CD14-positive monocyte (primary cell): ENCODE measurements around the gene SRRD. TPM values are rescaled to one million over a fixed set of nuclear protein-coding genes. Genes with fewer than 3 reads are reported as not detected.

ENCODE experiments used
- DNase-seq, 3 donors: peaks; one replicate each; pipeline ENCODE4 v3.0.0-alpha.2; 2011 to 2022
- H2AFZ ChIP-seq: 2 replicates; pipeline ENCODE4 v1.6.0; 2012; ENCODE audit warnings: mild to moderate bottlenecking, low read depth, low read length, inconsistent platforms; ENCODE audit not compliant: insufficient read depth, poor library complexity, severe bottlenecking
- H3K27ac ChIP-seq, 2 donors: 1 replicate in 1 of 2; 2 replicates in 1 of 2; pipeline ENCODE4 v1.5.1; 2012 to 2013; ENCODE audit warnings: low read length in 2 of 2, control low read depth in 1 of 2, inconsistent platforms in 1 of 2, low read depth in 1 of 2, mild to moderate bottlenecking in 1 of 2
- H3K27me3 ChIP-seq, 2 donors: one replicate each; pipeline versions ENCODE4 v1.6.0 to v1.6.1; 2011 to 2013; ENCODE audit warnings: low read length in 2 of 2; ENCODE audit not compliant: control insufficient read depth in 2 of 2, insufficient read depth in 2 of 2
- H3K36me3 ChIP-seq, 2 donors: replicated peaks in 1 of 2; 1 replicate in 1 of 2; 2 replicates in 1 of 2; pipeline versions ENCODE4 v1.5.1 to v1.6.1; 2012 to 2013; ENCODE audit warnings: low read length in 2 of 2, control low read depth in 1 of 2, inconsistent platforms in 1 of 2, mild to moderate bottlenecking in 1 of 2; ENCODE audit not compliant: insufficient read depth in 2 of 2, control insufficient read depth in 1 of 2
- H3K4me1 ChIP-seq, 2 donors: 1 replicate in 1 of 2; 2 replicates in 1 of 2; pipeline versions ENCODE4 v1.5.1 to v1.6.1; 2012 to 2013; ENCODE audit warnings: low read length in 2 of 2, control low read depth in 1 of 2, inconsistent platforms in 1 of 2, mild to moderate bottlenecking in 1 of 2, moderate library complexity in 1 of 2; ENCODE audit not compliant: insufficient read depth in 2 of 2, control insufficient read depth in 1 of 2
- H3K4me2 ChIP-seq: replicated peaks from 2 replicates; pipeline ENCODE3; 2012; ENCODE audit warnings: low read length, moderate library complexity, mild to moderate bottlenecking; ENCODE audit not compliant: poor library complexity, severe bottlenecking; ENCODE audit errors: extremely low read depth
- H3K4me3 ChIP-seq, 3 experiments: fragments of 200-600 bp in 1 of 3; sonication (generic) in 1 of 3; replicated peaks in 1 of 3; 1 replicate in 2 of 3; 2 replicates in 1 of 3; pipeline ENCODE4 v1.5.1; 2011 to 2013; ENCODE audit warnings: low read length in 3 of 3, mild to moderate bottlenecking in 3 of 3, control low read depth in 2 of 3, low read depth in 2 of 3, inconsistent platforms in 1 of 3, moderate library complexity in 1 of 3
- H3K79me2 ChIP-seq: 2 replicates; pipeline ENCODE4 v1.6.0; 2012; ENCODE audit warnings: mild to moderate bottlenecking, control low read depth, inconsistent platforms, low read length, moderate library complexity; ENCODE audit not compliant: insufficient read depth
- H3K9ac ChIP-seq: 2 replicates; pipeline ENCODE4 v1.6.0; 2017; ENCODE audit warnings: low read length, mild to moderate bottlenecking; ENCODE audit not compliant: insufficient read depth, poor library complexity, severe bottlenecking
- H3K9me3 ChIP-seq, 2 donors: replicated peaks in 1 of 2; 1 replicate in 1 of 2; 2 replicates in 1 of 2; pipeline versions ENCODE4 v1.5.1 to v1.6.1; 2012 to 2013; ENCODE audit warnings: low read length in 2 of 2, control low read depth in 1 of 2; ENCODE audit not compliant: control insufficient read depth in 1 of 2, insufficient read depth in 1 of 2
- H4K20me1 ChIP-seq: 2 replicates; pipeline ENCODE4 v1.6.0; 2012; ENCODE audit warnings: mild to moderate bottlenecking, low read length, control low read depth, moderate library complexity; ENCODE audit not compliant: insufficient read depth
- H3K27ac Mint-ChIP-seq, 7 donors: one replicate each; pipeline ENCODE4 v1.8.0; 2020; ENCODE audit warnings: mild to moderate bottlenecking in 7 of 7, mixed read lengths in 7 of 7, moderate library complexity in 6 of 7, inconsistent platforms in 2 of 7
- H3K27me3 Mint-ChIP-seq, 3 donors: one replicate each; pipeline ENCODE4 v1.8.0; 2021 to 2022; ENCODE audit warnings: low read depth in 3 of 3, mild to moderate bottlenecking in 3 of 3, mixed read lengths in 3 of 3, moderate library complexity in 3 of 3, inconsistent platforms in 1 of 3
- H3K36me3 Mint-ChIP-seq, 2 donors: one replicate each; pipeline ENCODE4 v1.8.0; 2020; ENCODE audit warnings: mixed read lengths in 2 of 2, inconsistent platforms in 1 of 2, mild to moderate bottlenecking in 1 of 2
- H3K4me1 Mint-ChIP-seq: one replicate; pipeline ENCODE4 v1.8.0; 2020; ENCODE audit warnings: mild to moderate bottlenecking, mixed read lengths
- H3K4me3 Mint-ChIP-seq, 2 donors: one replicate each; pipeline ENCODE4 v1.8.0; 2020; ENCODE audit warnings: mild to moderate bottlenecking in 2 of 2, mixed read lengths in 2 of 2, moderate library complexity in 1 of 2
- H3K9me3 Mint-ChIP-seq, 7 donors: one replicate each; pipeline ENCODE4 v1.8.0; 2020 to 2022; ENCODE audit warnings: mixed read lengths in 7 of 7, mild to moderate bottlenecking in 6 of 7, moderate library complexity in 6 of 7, inconsistent platforms in 2 of 7
- WGBS: methylation state at CpG from one replicate; pipeline ENCODE4 v1.1.5; 2013; ENCODE audit warnings: missing lambda C conversion rate; ENCODE audit not compliant: insufficient coverage; 5-methylcytosine and 5-hydroxymethylcytosine counted together
- intact Hi-C, 2 donors: fragments of 100-400 bp; cut with micrococcal nuclease; formaldehyde crosslinking; loops; one replicate each; pipeline versions ENCODE4 v1.15.0 to v1.15.1; 2023
- polyA plus RNA-seq, 3 donors: library from polyadenylated mRNA; depleted of rRNA in 1 of 3; unstranded in 2 of 3; stranded (reverse) in 1 of 3; fragments of 300-500 nt in 2 of 3; fragments of >200 nt in 1 of 3; fragmentation: Illumina TruSeq in 2 of 3; gene quantifications; 1 replicate in 2 of 3; 2 replicates in 1 of 3; pipeline ENCODE4 v1.2.3, GENCODE V29; 2012 to 2021
- TF ChIP-seq, protein P1 (sequence below): fragments of 200-600 bp; IDR thresholded peaks from one replicate; pipeline ENCODE4 v1.8.0; 2022; ENCODE audit warnings: antibody characterized with exemption, mild to moderate bottlenecking

Gene SRRD
- polyA plus RNA-seq, 3 donors, result 3.7 to 15.0 (median 10.0) TPM

DNA sequence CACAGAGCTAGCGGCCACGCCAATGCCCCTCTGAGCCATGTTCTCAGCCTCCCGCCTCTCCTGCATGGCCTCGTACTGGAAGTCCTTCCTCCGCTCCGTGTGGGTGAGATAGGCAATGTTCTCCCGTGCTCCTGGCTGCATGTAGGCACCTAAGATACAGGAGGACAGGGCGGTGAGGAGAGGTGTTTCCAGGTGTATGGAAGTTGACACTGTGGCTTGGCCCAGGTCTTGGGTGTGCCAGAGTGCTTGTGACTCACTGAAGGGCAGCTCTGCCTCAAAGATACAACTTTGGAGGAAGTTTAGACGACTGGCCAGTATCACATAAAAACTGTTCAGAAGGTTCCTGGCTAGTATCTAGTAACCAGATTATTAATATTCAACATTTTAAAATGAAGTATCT is 8.5 kb downstream of the SRRD start:
- Mint-ChIP-seq H3K27ac (peak overlapping the region in 1 of 7 donors; percentile 31), H3K9me3 (no peaks in the 10 kb centered on the region), H3K4me3 (no peak overlapping the region), H3K27me3 (no peaks in the 10 kb centered on the region), H3K4me1 (no peaks in the 10 kb centered on the region), H3K36me3 (peaks cover 91 to 96% of the 10 kb centered on the region in 2 donors)
- Histone ChIP-seq H3K36me3 (peaks cover 93 to 100% of the 10 kb centered on the region in 2 donors), H3K4me2 (no peak overlapping the region), H3K4me3 (no peak overlapping the region), H2AFZ (no peak overlapping the region), H3K27me3 (no peaks in the 10 kb centered on the region), H3K9ac (no peak overlapping the region), H3K4me1 (no peaks in the 10 kb centered on the region), H4K20me1 (peaks cover 5% of the 10 kb centered on the region), H3K79me2 (no peaks in the 10 kb centered on the region), H3K9me3 (no peaks in the 10 kb centered on the region), H3K27ac (no peak overlapping the region)
- DNase-seq, result no peak
- intact Hi-C loops, result no loop called here
- 100% methylated on average over 5 of the region's 9 CpGs for WGBS
- TF ChIP-seq, protein P1, sequence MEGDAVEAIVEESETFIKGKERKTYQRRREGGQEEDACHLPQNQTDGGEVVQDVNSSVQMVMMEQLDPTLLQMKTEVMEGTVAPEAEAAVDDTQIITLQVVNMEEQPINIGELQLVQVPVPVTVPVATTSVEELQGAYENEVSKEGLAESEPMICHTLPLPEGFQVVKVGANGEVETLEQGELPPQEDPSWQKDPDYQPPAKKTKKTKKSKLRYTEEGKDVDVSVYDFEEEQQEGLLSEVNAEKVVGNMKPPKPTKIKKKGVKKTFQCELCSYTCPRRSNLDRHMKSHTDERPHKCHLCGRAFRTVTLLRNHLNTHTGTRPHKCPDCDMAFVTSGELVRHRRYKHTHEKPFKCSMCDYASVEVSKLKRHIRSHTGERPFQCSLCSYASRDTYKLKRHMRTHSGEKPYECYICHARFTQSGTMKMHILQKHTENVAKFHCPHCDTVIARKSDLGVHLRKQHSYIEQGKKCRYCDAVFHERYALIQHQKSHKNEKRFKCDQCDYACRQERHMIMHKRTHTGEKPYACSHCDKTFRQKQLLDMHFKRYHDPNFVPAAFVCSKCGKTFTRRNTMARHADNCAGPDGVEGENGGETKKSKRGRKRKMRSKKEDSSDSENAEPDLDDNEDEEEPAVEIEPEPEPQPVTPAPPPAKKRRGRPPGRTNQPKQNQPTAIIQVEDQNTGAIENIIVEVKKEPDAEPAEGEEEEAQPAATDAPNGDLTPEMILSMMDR, result no peak

DNA sequence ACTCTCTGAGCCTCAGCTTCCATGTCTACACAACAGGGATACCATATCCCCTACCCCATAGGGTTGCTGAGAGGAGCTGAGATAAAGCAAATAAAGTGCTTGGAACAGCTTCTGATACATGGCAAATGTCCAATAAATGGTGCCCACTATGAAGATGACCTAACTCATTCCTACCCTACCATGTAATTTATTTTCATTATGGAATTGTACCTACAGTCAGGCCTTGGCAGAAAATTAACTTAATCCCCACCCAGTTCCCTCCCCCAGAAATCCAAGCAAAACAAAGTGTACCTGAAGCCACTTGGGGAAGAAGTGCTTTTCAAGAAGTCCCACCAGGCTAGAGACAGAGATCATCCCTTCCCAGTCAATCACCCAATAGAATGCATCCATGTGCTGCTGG is 10.8 kb downstream of the SRRD start:
- H3K4me1 ChIP-seq, result no peaks in the 10 kb centered on the region
- peaks cover 87 to 100% of the 10 kb centered on the region in 2 donors for H3K36me3 ChIP-seq
- Mint-ChIP-seq H3K27ac (peak overlapping the region in 2 of 7 donors; percentile 41 to 46), H3K27me3 (no peaks in the 10 kb centered on the region), H3K4me1 (no peaks in the 10 kb centered on the region), H3K36me3 (peaks cover 90 to 97% of the 10 kb centered on the region in 2 donors), H3K4me3 (no peak overlapping the region), H3K9me3 (no peaks in the 10 kb centered on the region)
- TF ChIP-seq, protein P1, result no peak
- no peak overlapping the region for H3K4me2 ChIP-seq
- no peak overlapping the region for H3K9ac ChIP-seq
- no peak overlapping the region for H3K27ac ChIP-seq
- H4K20me1 ChIP-seq, result peaks cover 10% of the 10 kb centered on the region
- DNase-seq, result no peak
- H3K79me2 ChIP-seq, result no peaks in the 10 kb centered on the region
- no peaks in the 10 kb centered on the region for H3K9me3 ChIP-seq
- no peak overlapping the region for H3K4me3 ChIP-seq
- H2AFZ ChIP-seq, result no peak overlapping the region
- no peaks in the 10 kb centered on the region for H3K27me3 ChIP-seq
- intact Hi-C loops, result no loop called here
